Neural crest cell (in vitro differentiated cells): ENCODE results near the gene SCN8A. TPM values are rescaled to one million over a fixed set of nuclear protein-coding genes. Genes with fewer than 3 reads are reported as not detected.

Source experiments
- DNase-seq: peaks from one replicate; pipeline ENCODE4 v3.0.0; 2021; ENCODE audit warnings: low read depth, mixed read lengths, low spot score
- H3K27ac Mint-ChIP-seq: one replicate; pipeline ENCODE4 v1.8.0; 2021; ENCODE audit warnings: mild to moderate bottlenecking, mixed read lengths; ENCODE audit not compliant: unreplicated experiment
- H3K27me3 Mint-ChIP-seq: 2 replicates; pipeline ENCODE4 v1.8.0; 2021; ENCODE audit warnings: low read depth, mild to moderate bottlenecking, mixed read lengths
- H3K36me3 Mint-ChIP-seq: 2 replicates; pipeline ENCODE4 v1.8.0; 2021; ENCODE audit warnings: low read depth, mild to moderate bottlenecking, mixed read lengths
- H3K4me1 Mint-ChIP-seq: 2 replicates; pipeline ENCODE4 v1.8.0; 2021; ENCODE audit warnings: mixed read lengths
- H3K4me3 Mint-ChIP-seq: one replicate; pipeline ENCODE4 v1.8.0; 2021; ENCODE audit warnings: mild to moderate bottlenecking, mixed read lengths
- H3K9me3 Mint-ChIP-seq: 2 replicates; pipeline ENCODE4 v1.8.0; 2021; ENCODE audit warnings: mixed read lengths
- total RNA-seq: library from RNA; stranded (reverse); gene quantifications from 2 replicates; pipeline ENCODE4 v1.2.1, GENCODE V29; 2021
- TF ChIP-seq, protein P1 (sequence below): fragments of 200-600 bp; sonication (generic); conservative IDR thresholded peaks from 2 replicates; pipeline ENCODE4 v1.5.0; 2021; ENCODE audit warnings: antibody characterized with exemption, mild to moderate bottlenecking

SCN8A gene
- total RNA-seq, 1 donor from 2014 or later, result 13.0 TPM

DNA sequence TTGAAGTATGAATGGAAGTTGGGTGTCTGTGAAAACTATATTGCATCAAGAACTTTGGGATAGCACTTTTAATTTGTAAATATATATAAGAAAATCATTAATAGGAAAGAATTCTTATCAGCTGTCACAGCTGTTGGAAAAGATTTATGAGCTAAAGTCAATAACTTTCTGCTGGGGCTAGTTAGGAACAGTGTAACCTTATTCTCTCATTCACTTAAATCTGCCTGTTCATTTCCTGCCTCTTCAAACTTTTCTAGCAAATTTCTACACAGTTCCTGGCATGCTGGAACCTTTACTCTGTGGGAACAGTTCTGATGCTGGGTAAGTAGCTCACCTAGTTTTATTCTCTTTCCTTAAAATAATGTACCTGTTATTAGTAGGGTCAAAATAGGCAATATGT lies 109.9 kb downstream of the SCN8A start:
- H3K27ac Mint-ChIP-seq, result no peak overlapping the region
- peaks cover 11% of the 10 kb centered on the region for H3K36me3 Mint-ChIP-seq
- H3K4me3 Mint-ChIP-seq, result no peak overlapping the region
- peaks cover 3% of the 10 kb centered on the region for H3K9me3 Mint-ChIP-seq
- no peaks in the 10 kb centered on the region for H3K27me3 Mint-ChIP-seq
- TF ChIP-seq, protein P1, sequence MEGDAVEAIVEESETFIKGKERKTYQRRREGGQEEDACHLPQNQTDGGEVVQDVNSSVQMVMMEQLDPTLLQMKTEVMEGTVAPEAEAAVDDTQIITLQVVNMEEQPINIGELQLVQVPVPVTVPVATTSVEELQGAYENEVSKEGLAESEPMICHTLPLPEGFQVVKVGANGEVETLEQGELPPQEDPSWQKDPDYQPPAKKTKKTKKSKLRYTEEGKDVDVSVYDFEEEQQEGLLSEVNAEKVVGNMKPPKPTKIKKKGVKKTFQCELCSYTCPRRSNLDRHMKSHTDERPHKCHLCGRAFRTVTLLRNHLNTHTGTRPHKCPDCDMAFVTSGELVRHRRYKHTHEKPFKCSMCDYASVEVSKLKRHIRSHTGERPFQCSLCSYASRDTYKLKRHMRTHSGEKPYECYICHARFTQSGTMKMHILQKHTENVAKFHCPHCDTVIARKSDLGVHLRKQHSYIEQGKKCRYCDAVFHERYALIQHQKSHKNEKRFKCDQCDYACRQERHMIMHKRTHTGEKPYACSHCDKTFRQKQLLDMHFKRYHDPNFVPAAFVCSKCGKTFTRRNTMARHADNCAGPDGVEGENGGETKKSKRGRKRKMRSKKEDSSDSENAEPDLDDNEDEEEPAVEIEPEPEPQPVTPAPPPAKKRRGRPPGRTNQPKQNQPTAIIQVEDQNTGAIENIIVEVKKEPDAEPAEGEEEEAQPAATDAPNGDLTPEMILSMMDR, result no peak
- no peaks in the 10 kb centered on the region for H3K4me1 Mint-ChIP-seq
- DNase-seq, result no peak

DNA sequence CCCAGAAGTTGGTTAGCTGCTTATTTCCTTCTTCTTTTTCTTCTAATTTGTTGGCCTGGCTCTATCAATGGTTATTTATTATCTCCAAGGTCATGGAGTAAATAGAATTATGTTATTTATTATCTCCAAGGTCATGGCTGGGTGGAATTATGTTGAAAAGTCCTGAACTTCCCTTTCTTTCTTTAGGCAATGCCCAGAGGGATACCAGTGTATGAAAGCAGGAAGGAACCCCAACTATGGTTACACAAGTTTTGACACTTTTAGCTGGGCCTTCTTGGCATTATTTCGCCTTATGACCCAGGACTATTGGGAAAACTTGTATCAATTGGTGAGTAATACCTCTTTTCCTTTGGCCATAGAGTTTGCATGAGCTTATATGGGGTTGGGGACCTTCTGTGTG lies 111.6 kb downstream of the SCN8A start:
- peaks cover 3% of the 10 kb centered on the region for H3K9me3 Mint-ChIP-seq

DNA sequence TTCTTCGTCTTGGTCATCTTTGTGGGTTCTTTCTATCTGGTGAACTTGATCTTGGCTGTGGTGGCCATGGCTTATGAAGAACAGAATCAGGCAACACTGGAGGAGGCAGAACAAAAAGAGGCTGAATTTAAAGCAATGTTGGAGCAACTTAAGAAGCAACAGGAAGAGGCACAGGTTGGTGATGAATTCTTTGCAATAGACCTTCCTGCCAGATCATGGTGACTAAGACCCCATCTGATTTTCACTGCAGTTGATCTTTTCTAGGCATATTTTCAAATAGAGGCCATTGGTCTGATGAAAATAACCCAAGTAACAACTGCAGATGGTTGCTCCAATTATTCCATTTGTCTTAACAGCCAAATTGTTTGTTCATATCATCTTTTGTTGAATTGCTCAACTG lies 114.4 kb downstream of the SCN8A start:
- Mint-ChIP-seq H3K36me3 (peaks cover 11% of the 10 kb centered on the region), H3K27me3 (no peaks in the 10 kb centered on the region), H3K27ac (no peak overlapping the region)

More for the DNA sequence above, 111.6 kb downstream of the SCN8A start:
- TF ChIP-seq, protein P1, result no peak
- no peaks in the 10 kb centered on the region for H3K27me3 Mint-ChIP-seq
- no peaks in the 10 kb centered on the region for H3K4me1 Mint-ChIP-seq
- H3K36me3 Mint-ChIP-seq, result peaks cover 11% of the 10 kb centered on the region
- DNase-seq, result no peak
- H3K27ac Mint-ChIP-seq, result no peak overlapping the region
- H3K4me3 Mint-ChIP-seq, result no peak overlapping the region

DNA sequence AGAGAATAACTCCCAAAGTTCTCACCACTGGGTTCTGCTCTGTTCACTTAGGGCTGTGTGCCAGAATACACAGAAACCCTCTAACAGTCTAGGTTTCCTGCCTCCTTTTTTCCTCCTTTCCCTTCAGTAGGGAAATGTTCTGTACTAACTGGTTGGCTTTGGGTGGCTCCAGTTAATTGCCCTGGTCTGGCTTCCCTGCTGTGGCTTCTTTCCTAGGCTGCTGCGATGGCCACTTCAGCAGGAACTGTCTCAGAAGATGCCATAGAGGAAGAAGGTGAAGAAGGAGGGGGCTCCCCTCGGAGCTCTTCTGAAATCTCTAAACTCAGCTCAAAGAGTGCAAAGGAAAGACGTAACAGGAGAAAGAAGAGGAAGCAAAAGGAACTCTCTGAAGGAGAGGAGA lies 115.2 kb downstream of the SCN8A start:
- Mint-ChIP-seq H3K27me3 (no peaks in the 10 kb centered on the region), H3K9me3 (peaks cover 3% of the 10 kb centered on the region), H3K4me3 (no peak overlapping the region), H3K36me3 (peaks cover 11% of the 10 kb centered on the region), H3K4me1 (peaks cover 5% of the 10 kb centered on the region), H3K27ac (no peak overlapping the region)
- TF ChIP-seq, protein P1, result no peak
- no peak for DNase-seq

More for the DNA sequence above, 114.4 kb downstream of the SCN8A start:
- Mint-ChIP-seq H3K4me1 (no peaks in the 10 kb centered on the region), H3K9me3 (peaks cover 3% of the 10 kb centered on the region), H3K4me3 (no peak overlapping the region)
- no peak for DNase-seq
- TF ChIP-seq, protein P1, result no peak

DNA sequence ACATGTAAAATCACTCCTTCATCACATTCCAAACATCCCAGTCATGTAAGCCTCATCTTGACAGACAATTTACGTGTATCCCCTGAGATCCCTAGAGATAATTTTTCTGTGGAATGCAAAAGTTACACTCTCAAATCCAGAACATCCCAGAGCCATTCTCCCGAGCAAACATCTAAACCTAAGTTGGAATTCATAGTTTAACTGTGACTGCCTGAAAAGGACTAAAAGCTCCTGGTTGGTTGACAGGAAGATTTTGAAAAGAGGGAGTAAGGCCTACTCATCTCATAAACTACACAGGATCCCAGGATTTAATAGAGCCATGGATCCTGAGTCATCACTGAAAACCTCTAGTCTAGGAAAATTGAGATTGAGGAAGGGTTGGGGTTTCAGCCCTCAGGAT lies 123.6 kb downstream of the SCN8A start:
- Mint-ChIP-seq H3K4me1 (peaks cover 5% of the 10 kb centered on the region), H3K36me3 (peaks cover 10% of the 10 kb centered on the region), H3K27me3 (no peaks in the 10 kb centered on the region), H3K27ac (no peak overlapping the region), H3K4me3 (no peak overlapping the region), H3K9me3 (no peaks in the 10 kb centered on the region)
- TF ChIP-seq, protein P1, result no peak
- no peak for DNase-seq
